OCI-LY7 (cell line): ENCODE results near the gene HNRNPA1L2. TPM values are rescaled to one million over a fixed set of nuclear protein-coding genes. Genes with fewer than 3 reads are reported as not detected.
"Not testable (repeated sequence)": the region's sequence is repeated elsewhere in the genome, so short reads cannot be mapped to it uniquely, and the experiment has no call there.

Experiments used
- BruUV-seq: library from RNA; stranded (reverse); fragments of 400-500 nt; replicated peaks from 2 replicates; lab custom pipeline; 2021; lab: Mats Ljungman, UMichigan
- CTCF ChIA-PET: fragments of 300-600 bp; sonication (Branson Sonifier 250); formaldehyde crosslinking; loops from one replicate; lab custom pipeline; 2022; ENCODE audit warnings: antibody characterized with exemption; ENCODE audit not compliant: unreplicated experiment; lab: Charles Lee
- POLR2A ChIA-PET: fragments of 300-600 bp; sonication (Branson Sonifier 250); formaldehyde crosslinking; loops from one replicate; lab custom pipeline; 2022; ENCODE audit warnings: antibody characterized with exemption; lab: Charles Lee
- DNase-seq: peaks from one replicate; pipeline ENCODE4 v3.0.0-alpha.2; 2015; ENCODE audit warnings: low spot score
- H2AFZ ChIP-seq: fragments of 200-600 bp; sonication (generic), shearing (Covaris generic); 2 replicates; pipeline ENCODE4 v1.6.1; 2014; ENCODE audit warnings: mild to moderate bottlenecking, antibody characterized with exemption, low read length, moderate library complexity
- H3K27ac ChIP-seq: fragments of 200-600 bp; sonication (generic); 2 replicates; pipeline ENCODE4 v1.5.1; 2014; ENCODE audit warnings: mixed run types, low read depth, mild to moderate bottlenecking, moderate library complexity, low read length, inconsistent platforms; ENCODE audit not compliant: poor library complexity, severe bottlenecking
- H3K36me3 ChIP-seq: fragments of 200-600 bp; sonication (generic); 2 replicates; pipeline ENCODE4 v1.6.1; 2014; ENCODE audit warnings: mild to moderate bottlenecking, antibody characterized with exemption, low read length, moderate library complexity, mixed read lengths; ENCODE audit not compliant: insufficient read depth
- H3K4me1 ChIP-seq: fragments of 200-600 bp; sonication (generic); 2 replicates; pipeline ENCODE4 v1.5.1; 2014; ENCODE audit warnings: mild to moderate bottlenecking, low read length; ENCODE audit not compliant: insufficient read depth, poor library complexity, severe bottlenecking
- H3K4me2 ChIP-seq: fragments of 200-600 bp; sonication (generic); 2 replicates; pipeline ENCODE4 v1.6.1; 2014; ENCODE audit warnings: mild to moderate bottlenecking, low read length
- H3K4me3 ChIP-seq: fragments of 200-600 bp; sonication (generic); 2 replicates; pipeline ENCODE4 v1.5.1; 2014; ENCODE audit warnings: mild to moderate bottlenecking, low read depth, low read length; ENCODE audit not compliant: poor library complexity, severe bottlenecking
- H3K79me2 ChIP-seq: fragments of 200-600 bp; sonication (generic); 2 replicates; pipeline ENCODE4 v1.6.1; 2016; ENCODE audit warnings: low read depth, mild to moderate bottlenecking, low read length, moderate library complexity, mixed read lengths; ENCODE audit not compliant: insufficient read depth
- H3K9me2 ChIP-seq: fragments of 200-600 bp; sonication (generic); 2 replicates; pipeline ENCODE4 v1.6.1; 2016; ENCODE audit warnings: mild to moderate bottlenecking, low read length, mixed read lengths; ENCODE audit not compliant: insufficient read depth
- H3K9me3 ChIP-seq: fragments of 200-600 bp; sonication (generic); 2 replicates; pipeline ENCODE4 v1.6.1; 2014; ENCODE audit warnings: mild to moderate bottlenecking, mixed run types, low read length, mixed read lengths
- H4K20me1 ChIP-seq: fragments of 200-600 bp; sonication (generic); 2 replicates; pipeline ENCODE4 v1.6.1; 2014; ENCODE audit warnings: mild to moderate bottlenecking, antibody characterized with exemption, low read length, moderate library complexity, mixed read lengths; ENCODE audit not compliant: insufficient read depth
- EZH2phosphoT487 ChIP-seq: fragments of 200-600 bp; sonication (generic); IDR thresholded peaks from 2 replicates; pipeline ENCODE4 v1.6.1; 2018; ENCODE audit warnings: low read depth, borderline replicate concordance, mild to moderate bottlenecking, mixed run types, antibody characterized with exemption, low read length, moderate library complexity, mixed read lengths
- intact Hi-C: fragments of 100-400 bp; cut with micrococcal nuclease; formaldehyde crosslinking; loops from one replicate; pipeline ENCODE4 v1.10.0; 2022; ENCODE audit not compliant: unreplicated experiment
- total RNA-seq, 2 experiments: library from RNA; depleted of rRNA in 1 of 2; stranded (reverse); fragments of >200 nt in 1 of 2; shearing (Covaris generic) in 1 of 2; gene quantifications; 2 replicates each; pipeline ENCODE4 v1.2.3, GENCODE V29; 2014 to 2022
- TF ChIP-seq, protein P1 (sequence below): fragments of 200-600 bp; sonication (generic); conservative IDR thresholded peaks from 2 replicates; pipeline ENCODE4 v1.5.1; 2014; ENCODE audit warnings: mild to moderate bottlenecking, antibody characterized with exemption, low read length, moderate library complexity, mixed read lengths

HNRNPA1L2 gene
- total RNA-seq, 2 experiments from 2014 or later: 4.7 to 13.1 TPM

DNA sequence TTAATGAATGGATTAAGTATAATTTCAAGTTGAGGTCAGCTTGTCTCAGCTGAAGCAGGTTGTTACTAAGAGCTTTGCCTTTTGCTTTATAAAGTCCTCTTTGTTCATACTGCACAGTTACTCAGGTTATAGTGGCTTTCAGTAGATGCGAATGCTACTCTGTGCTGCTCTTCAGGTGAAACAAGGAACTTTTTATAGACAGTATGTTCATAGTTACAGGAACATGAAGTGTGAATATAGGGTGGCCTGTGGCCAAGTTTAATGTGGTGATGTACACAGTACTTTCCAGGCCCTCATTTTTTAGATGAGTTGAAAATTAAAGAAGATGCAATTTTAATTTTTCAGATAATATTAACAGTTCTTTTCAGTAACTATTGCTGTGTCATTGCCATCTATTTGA lies 31.2 kb downstream of the HNRNPA1L2 start:
- Histone ChIP-seq H3K4me2 (no peak overlapping the region), H3K9me3 (no peaks in the 10 kb centered on the region), H4K20me1 (no peaks in the 10 kb centered on the region), H3K27ac (no peak overlapping the region), H3K4me1 (no peaks in the 10 kb centered on the region), H3K4me3 (no peak overlapping the region), H3K79me2 (peaks cover 6% of the 10 kb centered on the region; the same call in 1 of the 2 replicates), H2AFZ (no peak overlapping the region), H3K36me3 (peaks cover 93% of the 10 kb centered on the region), H3K9me2 (no peaks in the 10 kb centered on the region)
- TF ChIP-seq, protein P1, sequence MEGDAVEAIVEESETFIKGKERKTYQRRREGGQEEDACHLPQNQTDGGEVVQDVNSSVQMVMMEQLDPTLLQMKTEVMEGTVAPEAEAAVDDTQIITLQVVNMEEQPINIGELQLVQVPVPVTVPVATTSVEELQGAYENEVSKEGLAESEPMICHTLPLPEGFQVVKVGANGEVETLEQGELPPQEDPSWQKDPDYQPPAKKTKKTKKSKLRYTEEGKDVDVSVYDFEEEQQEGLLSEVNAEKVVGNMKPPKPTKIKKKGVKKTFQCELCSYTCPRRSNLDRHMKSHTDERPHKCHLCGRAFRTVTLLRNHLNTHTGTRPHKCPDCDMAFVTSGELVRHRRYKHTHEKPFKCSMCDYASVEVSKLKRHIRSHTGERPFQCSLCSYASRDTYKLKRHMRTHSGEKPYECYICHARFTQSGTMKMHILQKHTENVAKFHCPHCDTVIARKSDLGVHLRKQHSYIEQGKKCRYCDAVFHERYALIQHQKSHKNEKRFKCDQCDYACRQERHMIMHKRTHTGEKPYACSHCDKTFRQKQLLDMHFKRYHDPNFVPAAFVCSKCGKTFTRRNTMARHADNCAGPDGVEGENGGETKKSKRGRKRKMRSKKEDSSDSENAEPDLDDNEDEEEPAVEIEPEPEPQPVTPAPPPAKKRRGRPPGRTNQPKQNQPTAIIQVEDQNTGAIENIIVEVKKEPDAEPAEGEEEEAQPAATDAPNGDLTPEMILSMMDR: no peak
- TF ChIP-seq EZH2phosphoT487: no peak
- POLR2A ChIA-PET: interaction anchor here (1.4 kb wide), 1 partner anchor 21 kb away, joined by 4 read pairs; the partner anchor contains the start of gene SUGT1
- BruUV-seq: no TSS peak
- intact Hi-C loops: no loop called here
- DNase-seq: no peak
- CTCF ChIA-PET: no interaction called here

DNA sequence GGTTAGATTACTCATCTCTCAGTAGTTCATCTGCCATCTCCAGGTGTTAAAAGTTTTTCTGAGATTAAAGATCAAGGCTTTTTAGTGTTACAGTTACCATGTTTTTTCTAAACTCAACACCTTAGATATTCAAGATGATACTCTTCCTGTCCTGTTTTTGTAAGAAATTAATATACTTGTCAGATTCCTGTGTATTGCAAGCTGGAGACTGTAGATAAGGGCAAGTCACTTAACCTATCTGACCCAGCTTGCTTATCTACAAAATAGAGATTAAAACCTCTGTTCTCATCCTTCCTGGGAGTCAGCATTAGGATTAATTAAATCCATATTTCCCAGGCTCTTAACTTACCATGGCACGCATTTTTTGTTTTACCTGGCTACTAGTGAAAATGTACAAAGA lies 35.6 kb downstream of the HNRNPA1L2 start:
- intact Hi-C loops: no loop called here
- Histone ChIP-seq H3K4me1 (no peaks in the 10 kb centered on the region), H3K79me2 (no peaks in the 10 kb centered on the region), H3K4me3 (no peak overlapping the region), H3K9me3 (no peaks in the 10 kb centered on the region), H3K4me2 (no peak overlapping the region), H3K27ac (no peak overlapping the region), H4K20me1 (no peaks in the 10 kb centered on the region), H3K36me3 (peaks cover 94% of the 10 kb centered on the region), H3K9me2 (no peaks in the 10 kb centered on the region), H2AFZ (no peak overlapping the region)
- TF ChIP-seq, protein P1: no peak
- TF ChIP-seq EZH2phosphoT487: no peak
- no peak for DNase-seq
- POLR2A ChIA-PET: interaction anchor here (0.8 kb wide), 1 partner anchor 10 kb away, joined by 3 read pairs; no protein-coding TSS in a partner anchor
- no TSS peak for BruUV-seq
- CTCF ChIA-PET: no interaction called here

DNA sequence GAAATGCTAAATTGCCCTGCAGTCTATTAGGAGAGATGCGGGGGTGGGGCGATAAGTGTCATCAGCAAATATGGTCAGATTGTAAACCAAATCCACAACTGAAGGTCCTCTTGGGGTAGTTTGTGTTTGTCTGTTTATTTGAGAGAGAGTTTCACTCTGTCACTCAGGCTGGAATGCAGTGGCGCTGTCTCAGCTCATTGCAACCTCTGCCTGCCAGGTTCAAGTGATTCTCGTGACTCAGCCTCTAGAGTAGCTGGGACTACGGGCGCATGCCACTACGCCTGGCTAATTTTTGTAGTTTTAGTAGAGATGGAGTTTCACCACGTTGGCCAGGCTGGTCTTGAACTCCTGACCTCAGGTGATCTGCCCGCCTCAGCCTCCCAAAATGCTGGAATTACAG lies 43.6 kb downstream of the HNRNPA1L2 start:
- H3K36me3 ChIP-seq: peaks cover 82% of the 10 kb centered on the region
- H3K79me2 ChIP-seq, POLR2A ChIA-PET: not testable (repeated sequence)

More for the DNA sequence above, 43.6 kb downstream of the HNRNPA1L2 start:
- DNase-seq, H3K9me3 ChIP-seq, H3K27ac ChIP-seq, H3K4me2 ChIP-seq, BruUV-seq, H3K4me1 ChIP-seq, H2AFZ ChIP-seq, H3K4me3 ChIP-seq, H3K9me2 ChIP-seq, intact Hi-C loops, CTCF ChIA-PET, H4K20me1 ChIP-seq: not testable (repeated sequence)
